Uterus (tissue), 4 donors: Measurements from ENCODE around the gene MRGPRD. TPM values are rescaled to one million over a fixed set of nuclear protein-coding genes. Genes with fewer than 3 reads are reported as not detected.
"Not testable (repeated sequence)": the region's sequence is repeated elsewhere in the genome, so short reads cannot be mapped to it uniquely, and the experiment has no call there.

ENCODE experiments used
- DNase-seq, 2 donors: peaks; one replicate each; pipeline ENCODE4 v3.0.0-alpha.2; 2019 to 2020
- H3K27ac ChIP-seq, 2 donors: fragments of 200-600 bp; sonication (generic); 1 replicate in 1 of 2; 2 replicates in 1 of 2; pipeline ENCODE4 v1.5.1; 2016 to 2018
- H3K27me3 ChIP-seq, 2 donors: fragments of 200-600 bp; sonication (generic); one replicate each; pipeline ENCODE4 v1.5.1; 2018 to 2019; ENCODE audit warnings: control low read depth in 1 of 2
- H3K36me3 ChIP-seq, 2 donors: fragments of 200-600 bp; sonication (generic); one replicate each; pipeline ENCODE4 v1.5.1; 2019; ENCODE audit warnings: control low read depth in 1 of 2
- H3K4me1 ChIP-seq, 2 donors: fragments of 200-600 bp; sonication (generic); one replicate each; pipeline ENCODE4 v1.5.1; 2018 to 2019; ENCODE audit warnings: control low read depth in 1 of 2
- H3K4me3 ChIP-seq, 2 donors: fragments of 200-600 bp; sonication (generic); 1 replicate in 1 of 2; 2 replicates in 1 of 2; pipeline ENCODE4 v1.5.1; 2018 to 2019; ENCODE audit warnings: mild to moderate bottlenecking in 1 of 2
- H3K9me3 ChIP-seq, 2 donors: fragments of 200-600 bp; sonication (generic); one replicate each; pipeline ENCODE4 v1.5.1; 2019; ENCODE audit warnings: control low read depth in 1 of 2
- POLR2A ChIP-seq, 2 donors: fragments of 450-650 bp; IDR thresholded peaks; one replicate each; pipeline ENCODE4 v1.6.1; 2016; ENCODE audit warnings: antibody characterized with exemption in 2 of 2, mild to moderate bottlenecking in 1 of 2, moderate library complexity in 1 of 2
- intact Hi-C: fragments of 100-400 bp; cut with DNase I; formaldehyde crosslinking; loops from one replicate; pipeline ENCODE4 v1.15.1; 2023; ENCODE audit warnings: low total_unique reads
- total RNA-seq, 4 donors: library from RNA; depleted of rRNA in 3 of 4; stranded (reverse); fragments of >200 nt in 3 of 4; gene quantifications; one replicate each; pipeline versions ENCODE4 v1.1.0 to v1.2.4, GENCODE V29; 2014 to 2023
- TF ChIP-seq, protein P1 (sequence below), 4 experiments: fragments of 200-600 bp in 2 of 4; fragments of 450-650 bp in 2 of 4; sonication (generic) in 2 of 4; IDR thresholded peaks; one replicate each; pipeline ENCODE4 v1.5.1; 2016 to 2019; ENCODE audit warnings: antibody characterized with exemption in 4 of 4, mild to moderate bottlenecking in 2 of 4, moderate library complexity in 1 of 4
- donor health status: DM: yes; HTN: yes; CAD: no.

MRGPRD gene
- total RNA-seq, 4 donors from 2014 or later: 0.41 TPM; not detected in 3

DNA sequence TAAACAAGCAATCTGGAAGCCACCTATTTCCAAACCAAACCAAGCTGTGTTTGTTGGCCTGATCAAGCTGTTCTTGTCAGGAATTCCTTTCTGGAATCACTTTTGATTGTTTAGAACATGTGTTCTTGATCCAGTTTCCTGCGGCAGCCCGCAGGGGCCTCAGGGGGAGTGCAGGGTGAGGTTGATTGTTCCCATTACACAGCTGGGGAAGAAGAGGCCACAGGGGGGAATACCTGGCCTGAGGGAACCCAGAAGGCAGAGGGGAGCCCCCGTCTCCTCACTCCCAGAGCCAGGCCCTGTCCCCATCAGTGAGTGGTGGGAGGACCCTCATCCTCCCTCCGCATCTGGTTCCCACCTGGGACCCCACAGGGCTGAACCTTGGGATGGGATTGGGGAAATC is 4.2 kb downstream of the MRGPRD start:
- Histone ChIP-seq H3K36me3 (no peaks in the 10 kb centered on the region), H3K27ac (no peak overlapping the region), H3K27me3 (no peaks in the 10 kb centered on the region), H3K4me1 (no peaks in the 10 kb centered on the region), H3K9me3 (no peaks in the 10 kb centered on the region), H3K4me3 (no peak overlapping the region)
- no peak for TF ChIP-seq POLR2A (IDR thresholded peaks at IDR 0.05)
- TF ChIP-seq, protein P1, sequence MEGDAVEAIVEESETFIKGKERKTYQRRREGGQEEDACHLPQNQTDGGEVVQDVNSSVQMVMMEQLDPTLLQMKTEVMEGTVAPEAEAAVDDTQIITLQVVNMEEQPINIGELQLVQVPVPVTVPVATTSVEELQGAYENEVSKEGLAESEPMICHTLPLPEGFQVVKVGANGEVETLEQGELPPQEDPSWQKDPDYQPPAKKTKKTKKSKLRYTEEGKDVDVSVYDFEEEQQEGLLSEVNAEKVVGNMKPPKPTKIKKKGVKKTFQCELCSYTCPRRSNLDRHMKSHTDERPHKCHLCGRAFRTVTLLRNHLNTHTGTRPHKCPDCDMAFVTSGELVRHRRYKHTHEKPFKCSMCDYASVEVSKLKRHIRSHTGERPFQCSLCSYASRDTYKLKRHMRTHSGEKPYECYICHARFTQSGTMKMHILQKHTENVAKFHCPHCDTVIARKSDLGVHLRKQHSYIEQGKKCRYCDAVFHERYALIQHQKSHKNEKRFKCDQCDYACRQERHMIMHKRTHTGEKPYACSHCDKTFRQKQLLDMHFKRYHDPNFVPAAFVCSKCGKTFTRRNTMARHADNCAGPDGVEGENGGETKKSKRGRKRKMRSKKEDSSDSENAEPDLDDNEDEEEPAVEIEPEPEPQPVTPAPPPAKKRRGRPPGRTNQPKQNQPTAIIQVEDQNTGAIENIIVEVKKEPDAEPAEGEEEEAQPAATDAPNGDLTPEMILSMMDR (IDR thresholded peaks at IDR 0.05): no peak
- DNase-seq: no peak
- intact Hi-C loops: no loop called here

- no peak for DNase-seq
- intact Hi-C loops: no loop called here
- Histone ChIP-seq H3K9me3 (no peaks in the 10 kb centered on the region), H3K36me3 (no peaks in the 10 kb centered on the region), H3K27ac (no peak overlapping the region), H3K4me3 (no peak overlapping the region), H3K4me1 (no peaks in the 10 kb centered on the region), H3K27me3 (no peaks in the 10 kb centered on the region)
- no peak for TF ChIP-seq POLR2A (IDR thresholded peaks at IDR 0.05)
- TF ChIP-seq, protein P1 (IDR thresholded peaks at IDR 0.05): no peak
Measured at GRCh38 chr11:68976095-68976494, 4.7 kb downstream of the MRGPRD start.

DNA sequence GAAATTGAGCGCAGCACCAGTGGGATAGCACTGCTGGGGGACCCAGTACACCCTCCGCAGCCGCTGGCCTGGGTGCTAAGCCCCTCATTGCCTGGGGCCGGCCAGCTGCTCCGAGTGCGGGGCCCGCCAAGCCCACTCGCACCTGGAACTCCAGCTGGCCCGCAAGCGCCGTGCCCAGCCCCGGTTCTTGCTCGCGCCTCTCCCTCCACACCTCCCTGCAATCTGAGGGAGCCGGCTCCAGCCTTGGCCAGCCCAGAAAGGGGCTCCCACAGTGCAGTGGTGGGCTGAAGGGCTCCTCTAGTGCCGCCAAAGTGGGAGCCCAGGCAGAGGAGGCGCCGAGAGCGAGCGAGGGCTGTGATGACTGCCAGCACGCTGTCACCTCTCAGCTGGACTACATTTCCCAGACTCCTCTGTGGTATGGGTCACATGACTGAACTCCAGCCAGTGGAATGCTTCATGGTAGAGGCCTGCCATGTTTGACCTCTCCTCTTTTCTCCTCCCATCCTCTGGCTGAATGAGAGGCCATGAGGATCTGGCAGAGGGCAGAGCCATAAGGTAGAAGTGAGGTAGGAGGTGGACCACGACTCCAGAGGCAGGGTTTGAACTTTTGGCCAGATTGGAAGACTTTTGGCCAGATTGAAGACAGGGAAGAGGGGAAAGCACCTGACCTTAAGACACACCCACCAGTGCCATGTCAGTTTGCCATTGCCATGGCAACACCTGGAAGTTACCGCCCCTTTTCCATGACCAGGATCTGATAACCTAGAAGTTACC is 6.2 kb downstream of the MRGPRD start:
- Histone ChIP-seq H3K4me3 (no peak overlapping the region), H3K36me3 (no peaks in the 10 kb centered on the region), H3K9me3 (no peaks in the 10 kb centered on the region), H3K4me1 (no peaks in the 10 kb centered on the region), H3K27me3 (no peaks in the 10 kb centered on the region), H3K27ac (no peak overlapping the region)
- no peak for TF ChIP-seq POLR2A (IDR thresholded peaks at IDR 0.05)
- TF ChIP-seq, protein P1 (IDR thresholded peaks at IDR 0.05): no peak
- DNase-seq: peak in 1 of 2 donors; percentile 11
- intact Hi-C loops: no loop called here

DNA sequence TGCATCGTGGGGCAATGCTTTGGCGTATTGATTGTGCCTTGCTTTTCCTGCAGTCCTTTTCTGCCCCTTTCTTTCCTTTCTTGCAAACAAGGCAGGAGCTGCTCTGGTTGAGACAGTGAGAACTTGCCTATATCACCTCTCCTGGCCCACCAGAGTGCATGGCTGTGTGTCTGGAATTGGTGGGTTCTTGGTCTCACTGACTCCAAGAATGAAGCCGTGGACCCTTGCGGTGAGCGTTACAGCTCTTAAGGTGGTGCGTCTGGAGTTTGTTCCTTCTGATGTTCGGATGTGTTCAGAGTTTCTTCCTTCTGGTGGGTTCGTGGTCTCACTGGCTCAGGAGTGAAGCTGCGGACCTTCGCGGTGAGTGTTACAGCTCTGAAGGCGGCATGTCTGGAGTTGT is 7.1 kb downstream of the MRGPRD start:
- H3K9me3 ChIP-seq, H3K36me3 ChIP-seq, H3K4me1 ChIP-seq, H3K27me3 ChIP-seq, intact Hi-C loops, H3K27ac ChIP-seq, H3K4me3 ChIP-seq: not testable (repeated sequence)
- peak in 1 of 2 donors; percentile 2 for DNase-seq

- no peak for TF ChIP-seq POLR2A (IDR thresholded peaks at IDR 0.05)
- Histone ChIP-seq H3K9me3 (no peaks in the 10 kb centered on the region), H3K27ac (no peak overlapping the region), H3K4me3 (no peak overlapping the region), H3K27me3 (no peaks in the 10 kb centered on the region), H3K4me1 (no peaks in the 10 kb centered on the region), H3K36me3 (no peaks in the 10 kb centered on the region)
- DNase-seq: peak in 1 of 2 donors; percentile 0
- intact Hi-C loops: no loop called here
Measured at GRCh38 chr11:68973219-68973618, 7.6 kb downstream of the MRGPRD start.

- Histone ChIP-seq H3K4me3 (no peak overlapping the region), H3K27me3 (no peaks in the 10 kb centered on the region), H3K9me3 (no peaks in the 10 kb centered on the region), H3K27ac (no peak overlapping the region), H3K4me1 (no peaks in the 10 kb centered on the region), H3K36me3 (no peaks in the 10 kb centered on the region)
- intact Hi-C loops: no loop called here
- TF ChIP-seq, protein P1 (IDR thresholded peaks at IDR 0.05): no peak
- TF ChIP-seq POLR2A (IDR thresholded peaks at IDR 0.05): no peak
- peak; percentile 0 to 5 for DNase-seq
Measured at GRCh38 chr11:68970921-68971636, 9.7 kb downstream of the MRGPRD start.
